Mesodermal cell (in vitro differentiated cells): ENCODE measurements around the gene POLD3.
"Not testable (repeated sequence)": the region's sequence is repeated elsewhere in the genome, so short reads cannot be mapped to it uniquely, and the experiment has no call there.

Experiments used
- H3K27ac ChIP-seq: 2 replicates; pipeline ENCODE4 v1.7.0; 2013; ENCODE audit warnings: mild to moderate bottlenecking, low read depth, low read length, moderate library complexity; ENCODE audit not compliant: severe bottlenecking
- H3K36me3 ChIP-seq: 2 replicates; pipeline ENCODE4 v1.7.1; 2013; ENCODE audit warnings: mild to moderate bottlenecking, low read length, moderate library complexity; ENCODE audit not compliant: control insufficient read depth, insufficient read depth
- H3K4me1 ChIP-seq: one replicate; pipeline ENCODE4 v1.7.1; 2013; ENCODE audit warnings: mild to moderate bottlenecking, low read length; ENCODE audit not compliant: insufficient read depth, control insufficient read depth, poor library complexity, severe bottlenecking
- H3K4me3 ChIP-seq: 2 replicates; pipeline ENCODE4 v1.7.0; 2013; ENCODE audit warnings: low read length, control low read depth, mild to moderate bottlenecking; ENCODE audit not compliant: insufficient read depth, poor library complexity, severe bottlenecking; ENCODE audit errors: extremely low read depth
- H3K9me3 ChIP-seq: 2 replicates; pipeline ENCODE4 v1.7.1; 2013; ENCODE audit warnings: mild to moderate bottlenecking, low read length, moderate library complexity; ENCODE audit not compliant: control insufficient read depth
- WGBS, 2 experiments: methylation state at CpG; one replicate each; pipeline ENCODE4 v1.1.5; 2013; ENCODE audit warnings: missing lambda C conversion rate in 2 of 2; ENCODE audit not compliant: insufficient coverage in 2 of 2; 5-methylcytosine and 5-hydroxymethylcytosine counted together

POLD3 gene

GRCh38 chr11:74654976-74655375 is 62.6 kb downstream of the POLD3 start:
- Histone ChIP-seq H3K4me3 (no peak overlapping the region), H3K9me3 (no peaks in the 10 kb centered on the region), H3K36me3 (peaks cover 14% of the 10 kb centered on the region), H3K4me1 (no peaks in the 10 kb centered on the region), H3K27ac (no peak overlapping the region)
- WGBS, 2 experiments = 100% methylated on average over 1 of the region's 5 CpGs; no CpG with 5 or more reads in 1 of the 2 experiments

- not testable (repeated sequence) for H3K36me3 ChIP-seq, H3K4me1 ChIP-seq, H3K9me3 ChIP-seq, H3K4me3 ChIP-seq, H3K27ac ChIP-seq
- WGBS, 2 experiments = 100% methylated on average over 1 of the region's 4 CpGs
Measured at GRCh38 chr11:74659124-74659523, 66.7 kb downstream of the POLD3 start.

DNA sequence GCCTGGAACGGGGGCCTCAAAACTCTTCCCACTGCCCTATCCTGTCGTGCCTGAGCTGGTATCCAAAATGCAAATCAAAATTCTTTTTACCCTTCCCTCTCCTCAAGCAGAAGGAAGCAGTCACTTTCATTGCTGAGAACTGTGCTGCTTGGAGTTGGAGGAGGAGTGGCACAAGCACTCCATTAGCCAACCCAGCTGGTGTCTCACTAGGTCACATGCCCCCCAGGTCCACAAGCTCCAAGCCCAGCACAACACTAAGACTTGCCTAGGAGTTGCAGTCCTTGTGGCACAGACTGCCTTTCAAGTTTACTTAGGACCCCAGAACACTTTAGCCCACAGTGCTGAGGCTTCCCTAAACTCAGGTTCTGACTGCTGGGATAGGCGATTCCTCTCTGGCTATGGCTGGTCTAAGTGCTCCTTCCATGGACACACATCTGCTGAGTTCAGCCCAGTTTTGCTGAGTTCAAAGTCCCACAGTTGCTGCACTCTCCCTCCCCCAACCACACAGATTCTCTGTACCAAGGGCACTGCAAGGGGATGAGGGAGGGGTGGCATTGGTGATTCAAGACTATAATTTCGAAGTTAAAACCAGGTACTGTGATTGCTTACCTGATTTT is 70.2 kb downstream of the POLD3 start:
- H3K4me1 ChIP-seq = no peaks in the 10 kb centered on the region
- H3K9me3 ChIP-seq = no peaks in the 10 kb centered on the region
- no peaks in the 10 kb centered on the region for H3K36me3 ChIP-seq
- no peak overlapping the region for H3K4me3 ChIP-seq
- 94% methylated on average over 2 of the region's 4 CpGs; no CpG with 5 or more reads in 1 of the 2 experiments for WGBS, 2 experiments
- H3K27ac ChIP-seq = no peak overlapping the region

DNA sequence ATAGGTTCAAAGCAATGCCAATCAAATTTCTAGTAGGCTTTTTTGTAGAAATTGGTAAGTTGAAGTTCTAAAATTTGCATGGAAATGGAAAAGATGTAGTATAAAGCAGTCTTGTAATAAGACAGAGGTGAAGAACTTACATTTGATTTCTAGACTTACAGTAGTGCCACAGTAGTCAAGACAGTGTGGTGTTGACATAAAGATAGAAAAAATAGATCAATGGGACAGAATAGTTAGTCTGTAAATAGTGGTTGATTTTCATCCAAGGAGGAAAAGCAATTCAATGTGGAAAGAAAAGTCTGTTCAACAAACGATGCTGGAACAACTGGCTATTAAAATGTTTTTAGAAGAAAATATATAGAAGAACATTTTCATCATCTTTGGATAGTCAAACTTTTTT is 70.9 kb downstream of the POLD3 start:
- WGBS, 2 experiments = no CpG with 5 or more reads among the region's 1 CpG

GRCh38 chr11:74669211-74670160 is 77.1 kb downstream of the POLD3 start:
- WGBS, 2 experiments = 93 to 94% methylated on average over 15 to 17 of the region's 17 CpGs
- H3K4me1 ChIP-seq = no peaks in the 10 kb centered on the region
- no peak overlapping the region for H3K4me3 ChIP-seq
- no peak overlapping the region for H3K27ac ChIP-seq
- peaks cover 1% of the 10 kb centered on the region for H3K9me3 ChIP-seq
- no peaks in the 10 kb centered on the region for H3K36me3 ChIP-seq

More for the DNA sequence above, 70.9 kb downstream of the POLD3 start:
- no peaks in the 10 kb centered on the region for H3K9me3 ChIP-seq
- H3K4me1 ChIP-seq = no peaks in the 10 kb centered on the region
- H3K27ac ChIP-seq = no peak overlapping the region
- no peak overlapping the region for H3K4me3 ChIP-seq
- no peaks in the 10 kb centered on the region for H3K36me3 ChIP-seq

GRCh38 chr11:74670171-74670570 is 77.8 kb downstream of the POLD3 start:
- H3K36me3 ChIP-seq = no peaks in the 10 kb centered on the region
- H3K27ac ChIP-seq = no peak overlapping the region
- peaks cover 5% of the 10 kb centered on the region for H3K9me3 ChIP-seq
- 87 to 93% methylated on average over 6 to 7 of the region's 7 CpGs for WGBS, 2 experiments
- H3K4me1 ChIP-seq = no peaks in the 10 kb centered on the region
- no peak overlapping the region for H3K4me3 ChIP-seq

GRCh38 chr11:74671520-74672196 is 79.3 kb downstream of the POLD3 start:
- no peak overlapping the region for H3K27ac ChIP-seq
- H3K4me3 ChIP-seq = no peak overlapping the region
- H3K36me3 ChIP-seq = no peaks in the 10 kb centered on the region
- WGBS, 2 experiments = 89 to 92% methylated on average over 7 to 10 of the region's 10 CpGs
- H3K9me3 ChIP-seq = peaks cover 5% of the 10 kb centered on the region
- no peaks in the 10 kb centered on the region for H3K4me1 ChIP-seq

DNA sequence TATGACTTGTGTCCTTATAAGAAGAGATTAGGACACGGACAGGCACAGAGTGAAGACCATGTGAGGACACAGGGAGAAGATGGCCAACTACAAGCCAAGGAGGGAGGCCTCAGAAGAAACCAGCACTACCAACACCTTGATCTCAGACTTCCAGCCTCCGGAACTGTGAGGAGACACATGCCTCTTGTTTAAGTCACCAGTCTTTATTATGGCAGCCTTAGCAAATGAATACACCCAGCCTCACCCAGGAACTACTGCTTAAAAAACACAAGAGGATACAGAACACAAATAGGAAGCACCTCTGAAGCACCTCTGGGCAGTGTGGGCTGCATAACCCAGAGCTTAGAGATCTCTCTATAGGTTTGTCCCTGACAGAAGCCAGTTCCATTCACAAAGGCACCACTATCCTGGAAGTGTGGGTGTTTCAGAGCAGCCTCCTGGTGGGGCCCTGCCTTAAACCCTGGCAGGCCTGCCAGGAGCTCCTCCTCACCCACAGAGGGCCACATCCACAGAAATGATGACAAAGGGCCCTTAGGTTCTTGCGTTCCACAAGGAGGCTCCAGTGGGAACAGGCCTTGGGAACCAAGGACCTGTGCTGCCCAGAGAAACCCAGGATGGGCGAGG is 80.1 kb downstream of the POLD3 start:
- no peaks in the 10 kb centered on the region for H3K4me1 ChIP-seq
- peaks cover 5% of the 10 kb centered on the region for H3K9me3 ChIP-seq
- H3K27ac ChIP-seq = peak overlapping the region; percentile 3
- 86 to 92% methylated on average over 4 of the region's 4 CpGs for WGBS, 2 experiments
- H3K4me3 ChIP-seq = no peak overlapping the region
- no peaks in the 10 kb centered on the region for H3K36me3 ChIP-seq

DNA sequence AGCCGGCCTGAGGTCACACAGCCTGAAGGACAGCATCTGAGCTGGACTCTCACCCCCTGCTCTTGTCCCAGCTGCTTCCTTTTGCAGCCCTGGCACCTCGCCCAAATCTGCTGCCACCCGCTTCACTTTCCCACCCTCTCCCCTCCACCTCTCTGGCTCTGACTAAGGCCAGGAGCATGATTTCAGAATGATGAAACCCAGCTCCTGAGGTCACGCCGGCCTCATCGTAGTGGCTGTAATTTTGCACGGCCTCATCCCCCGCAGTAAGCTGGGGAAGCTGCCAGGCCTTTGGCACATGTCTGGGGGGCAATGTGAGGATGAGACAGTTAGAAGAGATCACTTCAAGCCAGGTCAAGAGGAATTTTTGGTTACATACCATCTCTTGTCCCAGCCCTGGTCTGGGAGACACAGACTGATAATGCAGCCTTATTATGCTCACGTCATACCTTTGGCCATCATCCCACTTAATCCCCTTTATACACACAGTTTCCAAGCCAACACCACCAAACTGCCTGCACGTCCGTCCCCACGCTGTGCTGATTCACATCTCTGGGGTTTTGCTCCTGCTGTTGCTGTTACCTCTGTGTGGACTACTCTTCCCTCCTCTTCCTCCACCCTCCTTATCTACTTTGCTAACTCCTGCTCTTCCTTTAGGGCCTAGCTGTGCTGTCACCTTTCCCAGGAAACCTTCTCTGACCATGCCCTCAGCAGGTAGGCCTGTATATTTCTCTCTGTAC is 80.7 kb downstream of the POLD3 start:
- Histone ChIP-seq H3K27ac (peak overlapping the region; percentile 3), H3K4me1 (no peaks in the 10 kb centered on the region), H3K4me3 (no peak overlapping the region), H3K9me3 (peaks cover 5% of the 10 kb centered on the region), H3K36me3 (no peaks in the 10 kb centered on the region)
- 91 to 95% methylated on average over 12 of the region's 12 CpGs for WGBS, 2 experiments
